Esophagus (tissue), 2 donors: Measurements from ENCODE around the gene VPS13D. TPM values are rescaled to one million over a fixed set of nuclear protein-coding genes. Genes with fewer than 3 reads are reported as not detected.

Source experiments
- H3K27ac ChIP-seq, 2 donors: one replicate each; pipeline ENCODE4 v1.5.1; 2013; ENCODE audit warnings: low read depth in 2 of 2, mild to moderate bottlenecking in 2 of 2, inconsistent platforms in 1 of 2, low read length in 1 of 2, moderate library complexity in 1 of 2
- H3K27me3 ChIP-seq, 2 donors: one replicate each; pipeline ENCODE4 v1.6.1; 2013; ENCODE audit warnings: low read length in 2 of 2, control low read depth in 1 of 2, mild to moderate bottlenecking in 1 of 2; ENCODE audit not compliant: insufficient read depth in 2 of 2, control insufficient read depth in 1 of 2
- H3K36me3 ChIP-seq, 2 donors: one replicate each; pipeline ENCODE4 v1.6.1; 2013; ENCODE audit warnings: low read length in 1 of 2; ENCODE audit not compliant: control insufficient read depth in 2 of 2, insufficient read depth in 2 of 2
- H3K4me1 ChIP-seq, 2 donors: one replicate each; pipeline ENCODE4 v1.6.1; 2013; ENCODE audit warnings: low read length in 1 of 2; ENCODE audit not compliant: control insufficient read depth in 2 of 2, insufficient read depth in 2 of 2
- H3K4me3 ChIP-seq, 2 donors: one replicate each; pipeline ENCODE4 v1.5.1; 2013; ENCODE audit warnings: low read length in 2 of 2, mild to moderate bottlenecking in 2 of 2, low read depth in 1 of 2, moderate library complexity in 1 of 2
- H3K9me3 ChIP-seq, 2 donors: one replicate each; pipeline ENCODE4 v1.6.1; 2013; ENCODE audit warnings: mild to moderate bottlenecking in 2 of 2, low read depth in 1 of 2, low read length in 1 of 2, moderate library complexity in 1 of 2; ENCODE audit not compliant: control insufficient read depth in 2 of 2, insufficient read depth in 1 of 2
- WGBS, 2 donors: extraction: QIAGEN DNeasy Blood & Tissue Kit; methylation state at CpG; one replicate each; pipeline ENCODE4 v1.1.7; 2013; 5-methylcytosine and 5-hydroxymethylcytosine counted together
- polyA plus RNA-seq, 2 donors: library from polyadenylated mRNA; stranded (reverse); fragments of 200-250 nt; gene quantifications; one replicate each; pipeline ENCODE4 v1.2.3, GENCODE V29; 2013
- donor health status: healthy with polysubstance abuse.
- donor health status: Bipolar disorder and iron deficiency.

Gene VPS13D
- polyA plus RNA-seq, 2 donors = 26.3 to 36.9 TPM

DNA sequence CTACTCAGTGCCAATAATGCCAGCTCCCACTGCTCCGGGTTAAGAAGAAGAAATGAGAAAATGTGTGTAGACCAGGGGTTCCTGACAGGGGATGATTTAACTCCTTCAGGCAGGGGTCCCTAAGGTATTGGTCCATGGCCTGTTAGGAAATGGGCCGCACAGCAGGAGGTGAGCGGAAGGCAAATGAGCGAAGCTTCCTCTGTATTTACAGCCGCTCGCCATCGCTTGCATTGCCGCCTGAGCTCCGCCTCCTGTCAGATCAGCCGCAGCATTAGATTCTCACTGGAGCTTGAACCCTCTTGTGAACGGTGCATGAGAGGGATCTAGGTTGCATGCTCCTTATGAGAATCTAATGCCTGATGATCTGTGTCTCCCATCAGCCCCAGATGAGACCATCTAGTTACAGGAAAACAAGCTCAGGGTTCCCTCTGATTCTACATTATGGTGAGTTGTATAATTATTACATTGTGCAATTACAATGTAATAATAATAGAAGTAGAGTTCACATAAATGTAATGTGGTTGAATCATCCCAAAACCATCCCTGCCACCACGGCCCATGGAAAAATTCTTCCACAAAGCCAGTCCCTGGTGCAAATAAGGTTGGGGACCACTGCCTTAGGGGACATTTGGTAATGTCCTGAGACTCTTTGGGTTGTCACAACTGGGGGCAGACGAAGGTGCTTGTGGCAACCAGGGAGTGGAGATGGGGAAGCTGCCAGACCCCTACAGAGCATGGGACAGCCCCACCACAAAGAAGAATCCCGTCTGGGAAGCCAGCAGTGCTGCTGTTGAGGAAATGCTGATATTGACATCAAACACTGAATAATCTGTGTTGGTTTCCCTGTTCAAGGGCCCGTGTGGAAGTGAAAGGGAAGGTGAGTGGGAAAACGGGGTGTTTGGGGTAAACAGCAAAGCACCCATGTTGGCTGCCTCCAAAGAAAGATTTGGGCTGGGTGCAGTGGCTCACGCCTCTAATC, 327.4 kb downstream of the VPS13D start:
- WGBS, 2 donors = 87 to 88% methylated on average over 17 of the region's 17 CpGs
- peak overlapping the region; percentile 44 to 75 for H3K27ac ChIP-seq
- peaks cover 0 to 2% of the 10 kb centered on the region in 2 donors for H3K9me3 ChIP-seq
- H3K4me3 ChIP-seq = no peak overlapping the region
- H3K36me3 ChIP-seq = no peaks in the 10 kb centered on the region
- no peaks in the 10 kb centered on the region for H3K27me3 ChIP-seq
- peaks cover 3 to 6% of the 10 kb centered on the region in 2 donors for H3K4me1 ChIP-seq

DNA sequence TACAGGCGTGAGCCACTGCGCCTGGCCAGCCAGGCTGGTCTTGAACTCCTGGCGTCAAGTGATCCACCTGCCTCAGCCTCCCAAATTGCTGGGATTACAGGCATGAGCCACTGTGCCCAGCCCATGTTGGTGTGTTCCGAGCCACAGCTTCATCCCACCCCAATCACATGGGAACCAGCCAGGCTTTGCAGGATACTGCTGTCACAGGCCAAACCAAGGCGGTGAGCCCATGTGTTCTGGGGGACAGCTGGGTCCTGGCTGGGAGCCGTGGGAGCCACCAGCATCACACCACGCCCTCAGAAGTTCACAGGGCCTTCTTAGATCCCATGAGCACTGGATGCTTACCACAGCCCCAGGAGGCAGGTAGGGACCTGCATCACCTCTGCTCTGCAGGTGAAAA, 331.3 kb downstream of the VPS13D start:
- WGBS, 2 donors = 78 to 89% methylated on average over 7 of the region's 7 CpGs
- H3K9me3 ChIP-seq = peaks cover 0 to 9% of the 10 kb centered on the region in 2 donors
- H3K4me3 ChIP-seq = no peak overlapping the region
- peaks cover 0 to under 1% of the 10 kb centered on the region in 2 donors for H3K36me3 ChIP-seq
- H3K27ac ChIP-seq = no peak overlapping the region
- H3K4me1 ChIP-seq = peaks cover 0 to 3% of the 10 kb centered on the region in 2 donors
- no peaks in the 10 kb centered on the region for H3K27me3 ChIP-seq

Other genes starting within 250 kb of the VPS13D start
- 10 to 100 TPM; 31.8 to 50.7 TPM for gene MFN2, start 249.6 kb upstream of the VPS13D start, polyA plus RNA-seq
- 10 to 100 TPM; 15.0 to 16.2 TPM for gene MIIP, start 210.5 kb upstream of the VPS13D start, polyA plus RNA-seq
- gene TNFRSF8, start 166.7 kb upstream of the VPS13D start, polyA plus RNA-seq = under 1 TPM; 0.14 TPM
- gene TNFRSF1B, start 63.0 kb upstream of the VPS13D start, polyA plus RNA-seq = 1 to 10 TPM; 1.8 to 3.4 TPM